ENCODE measurements around the gene RASA2. TPM values are rescaled to one million over a fixed set of nuclear protein-coding genes. Genes with fewer than 3 reads are reported as not detected.

RASA2 gene
- total and polyA plus RNA-seq, 2 experiments from 2014 or later = 16.6 to 28.6 TPM

- TF ChIP-seq, protein P1, sequence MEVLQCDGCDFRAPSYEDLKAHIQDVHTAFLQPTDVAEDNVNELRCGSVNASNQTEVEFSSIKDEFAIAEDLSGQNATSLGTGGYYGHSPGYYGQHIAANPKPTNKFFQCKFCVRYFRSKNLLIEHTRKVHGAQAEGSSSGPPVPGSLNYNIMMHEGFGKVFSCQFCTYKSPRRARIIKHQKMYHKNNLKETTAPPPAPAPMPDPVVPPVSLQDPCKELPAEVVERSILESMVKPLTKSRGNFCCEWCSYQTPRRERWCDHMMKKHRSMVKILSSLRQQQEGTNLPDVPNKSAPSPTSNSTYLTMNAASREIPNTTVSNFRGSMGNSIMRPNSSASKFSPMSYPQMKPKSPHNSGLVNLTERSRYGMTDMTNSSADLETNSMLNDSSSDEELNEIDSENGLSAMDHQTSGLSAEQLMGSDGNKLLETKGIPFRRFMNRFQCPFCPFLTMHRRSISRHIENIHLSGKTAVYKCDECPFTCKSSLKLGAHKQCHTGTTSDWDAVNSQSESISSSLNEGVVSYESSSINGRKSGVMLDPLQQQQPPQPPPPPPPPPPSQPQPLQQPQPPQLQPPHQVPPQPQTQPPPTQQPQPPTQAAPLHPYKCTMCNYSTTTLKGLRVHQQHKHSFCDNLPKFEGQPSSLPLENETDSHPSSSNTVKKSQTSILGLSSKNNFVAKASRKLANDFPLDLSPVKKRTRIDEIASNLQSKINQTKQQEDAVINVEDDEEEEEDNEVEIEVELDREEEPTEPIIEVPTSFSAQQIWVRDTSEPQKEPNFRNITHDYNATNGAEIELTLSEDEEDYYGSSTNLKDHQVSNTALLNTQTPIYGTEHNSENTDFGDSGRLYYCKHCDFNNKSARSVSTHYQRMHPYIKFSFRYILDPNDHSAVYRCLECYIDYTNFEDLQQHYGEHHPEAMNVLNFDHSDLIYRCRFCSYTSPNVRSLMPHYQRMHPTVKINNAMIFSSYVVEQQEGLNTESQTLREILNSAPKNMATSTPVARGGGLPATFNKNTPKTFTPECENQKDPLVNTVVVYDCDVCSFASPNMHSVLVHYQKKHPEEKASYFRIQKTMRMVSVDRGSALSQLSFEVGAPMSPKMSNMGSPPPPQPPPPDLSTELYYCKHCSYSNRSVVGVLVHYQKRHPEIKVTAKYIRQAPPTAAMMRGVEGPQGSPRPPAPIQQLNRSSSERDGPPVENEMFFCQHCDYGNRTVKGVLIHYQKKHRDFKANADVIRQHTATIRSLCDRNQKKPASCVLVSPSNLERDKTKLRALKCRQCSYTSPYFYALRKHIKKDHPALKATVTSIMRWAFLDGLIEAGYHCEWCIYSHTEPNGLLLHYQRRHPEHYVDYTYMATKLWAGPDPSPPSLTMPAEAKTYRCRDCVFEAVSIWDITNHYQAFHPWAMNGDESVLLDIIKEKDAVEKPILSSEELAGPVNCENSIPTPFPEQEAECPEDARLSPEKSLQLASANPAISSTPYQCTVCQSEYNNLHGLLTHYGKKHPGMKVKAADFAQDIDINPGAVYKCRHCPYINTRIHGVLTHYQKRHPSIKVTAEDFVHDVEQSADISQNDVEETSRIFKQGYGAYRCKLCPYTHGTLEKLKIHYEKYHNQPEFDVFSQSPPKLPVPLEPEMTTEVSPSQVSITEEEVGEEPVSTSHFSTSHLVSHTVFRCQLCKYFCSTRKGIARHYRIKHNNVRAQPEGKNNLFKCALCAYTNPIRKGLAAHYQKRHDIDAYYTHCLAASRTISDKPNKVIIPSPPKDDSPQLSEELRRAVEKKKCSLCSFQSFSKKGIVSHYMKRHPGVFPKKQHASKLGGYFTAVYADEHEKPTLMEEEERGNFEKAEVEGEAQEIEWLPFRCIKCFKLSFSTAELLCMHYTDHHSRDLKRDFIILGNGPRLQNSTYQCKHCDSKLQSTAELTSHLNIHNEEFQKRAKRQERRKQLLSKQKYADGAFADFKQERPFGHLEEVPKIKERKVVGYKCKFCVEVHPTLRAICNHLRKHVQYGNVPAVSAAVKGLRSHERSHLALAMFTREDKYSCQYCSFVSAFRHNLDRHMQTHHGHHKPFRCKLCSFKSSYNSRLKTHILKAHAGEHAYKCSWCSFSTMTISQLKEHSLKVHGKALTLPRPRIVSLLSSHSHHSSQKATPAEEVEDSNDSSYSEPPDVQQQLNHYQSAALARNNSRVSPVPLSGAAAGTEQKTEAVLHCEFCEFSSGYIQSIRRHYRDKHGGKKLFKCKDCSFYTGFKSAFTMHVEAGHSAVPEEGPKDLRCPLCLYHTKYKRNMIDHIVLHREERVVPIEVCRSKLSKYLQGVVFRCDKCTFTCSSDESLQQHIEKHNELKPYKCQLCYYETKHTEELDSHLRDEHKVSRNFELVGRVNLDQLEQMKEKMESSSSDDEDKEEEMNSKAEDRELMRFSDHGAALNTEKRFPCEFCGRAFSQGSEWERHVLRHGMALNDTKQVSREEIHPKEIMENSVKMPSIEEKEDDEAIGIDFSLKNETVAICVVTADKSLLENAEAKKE (CRISPR knock-in tag; IDR thresholded peaks at IDR 0.05) = no peak
Measured at GRCh38 chr3:141652349-141652748, 165.5 kb downstream of the RASA2 start (continued).

DNA sequence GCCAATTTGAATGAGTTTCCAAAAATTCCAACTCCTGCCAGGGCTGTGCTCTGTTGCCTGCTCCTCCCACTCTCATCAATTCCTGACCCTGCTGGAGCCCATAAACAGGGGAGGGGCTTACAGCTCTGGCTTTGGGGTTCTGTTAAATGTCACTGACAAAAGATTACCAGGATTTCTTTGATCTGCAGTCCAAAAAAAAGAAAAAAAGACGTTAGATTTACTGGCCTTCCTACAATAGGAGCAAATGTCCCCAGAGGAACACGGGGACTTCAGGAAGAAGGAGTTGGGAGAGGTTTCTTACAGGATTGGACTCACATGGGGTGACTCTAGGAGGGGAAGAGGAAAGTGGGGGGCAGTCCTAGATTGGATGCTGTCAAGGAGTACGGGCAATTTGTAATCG, 167.0 kb downstream of the RASA2 start:
- ATAC-seq (no peak; the same call in 2 of the 3 replicates), DNase-seq (ENCODE audit: low spot score) (no peak)
- Histone ChIP-seq H3K27ac (ENCODE audit: low read depth) (no peak overlapping the region), H3K4me2 (no peak overlapping the region), H3K27me3 (ENCODE audit: insufficient read depth) (peaks cover 14% of the 10 kb centered on the region), H3F3A (replicated peaks; ENCODE audit: low read depth) (no peaks in the 10 kb centered on the region), H3K9me2 (ENCODE audit: insufficient read depth) (peaks cover 5% of the 10 kb centered on the region; the same call in 1 of the 2 replicates), H4K20me1 (replicated peaks; ENCODE audit: insufficient read depth) (no peaks in the 10 kb centered on the region), H2AFZ (no peak overlapping the region), H3K4me3 (no peak overlapping the region), H3K4me1 (ENCODE audit: insufficient read depth) (no peaks in the 10 kb centered on the region), H3K36me3 (ENCODE audit: insufficient read depth) (peaks cover 3% of the 10 kb centered on the region; the same call in 1 of the 2 replicates), H3K79me2 (replicated peaks; ENCODE audit: insufficient read depth) (no peaks in the 10 kb centered on the region)
- H3K27ac Mint-ChIP-seq = no peak overlapping the region
- H3K27me3 Mint-ChIP-seq (ENCODE audit: insufficient read depth, low read depth, poor library complexity) = peaks cover 13% of the 10 kb centered on the region
- H3K9me3 Mint-ChIP-seq = peaks cover 37% of the 10 kb centered on the region
- H3K4me1 Mint-ChIP-seq = peaks cover 6% of the 10 kb centered on the region; the same call in 2 of the 3 replicates
- H3K36me3 Mint-ChIP-seq (ENCODE audit: low read depth) = peaks cover 19% of the 10 kb centered on the region
- no peak overlapping the region for H3K4me3 Mint-ChIP-seq
- TF ChIP-seq REST (IDR thresholded peaks at IDR 0.05; ENCODE audit: unreplicated experiment) (no peak), NANOG (IDR thresholded peaks at IDR 0.05; ENCODE audit: borderline replicate concordance) (no peak)
- TF ChIP-seq, protein P1 (CRISPR knock-in tag; IDR thresholded peaks at IDR 0.05) = no peak

Data from GM23338 (cell line).